ENCODE measurements around the gene KYAT1.

KYAT1 gene

GRCh38 chr9:128901822-128902221 is 20.1 kb upstream of the KYAT1 start:
- Histone ChIP-seq H3K36me3 (replicated peaks) (no peaks in the 10 kb centered on the region), H3K9me3 (no peaks in the 10 kb centered on the region), H3K27me3 (ENCODE audit: low read depth) (no peaks in the 10 kb centered on the region), H3K4me1 (no peaks in the 10 kb centered on the region), H3K4me3 (no peak overlapping the region)
- no peak for DNase-seq (ENCODE audit: low spot score in 2 of 2)
- in situ Hi-C loops (cut with MboI; ENCODE audit: low sequenced_read_pairs): no loop called here

GRCh38 chr9:128901379-128901778 is 19.6 kb upstream of the KYAT1 start:
- DNase-seq (ENCODE audit: low spot score in 2 of 2): no peak
- Histone ChIP-seq H3K36me3 (replicated peaks) (no peaks in the 10 kb centered on the region), H3K4me1 (no peaks in the 10 kb centered on the region), H3K4me3 (no peak overlapping the region), H3K9me3 (no peaks in the 10 kb centered on the region), H3K27me3 (ENCODE audit: low read depth) (no peaks in the 10 kb centered on the region)
- in situ Hi-C loops (cut with MboI; ENCODE audit: low sequenced_read_pairs): no loop called here

GRCh38 chr9:128899566-128900322 is 18.0 kb upstream of the KYAT1 start:
- Histone ChIP-seq H3K4me3 (no peak overlapping the region), H3K27me3 (ENCODE audit: low read depth) (no peaks in the 10 kb centered on the region), H3K4me1 (no peaks in the 10 kb centered on the region), H3K36me3 (replicated peaks) (no peaks in the 10 kb centered on the region; the same call in 1 of the 2 replicates), H3K9me3 (no peaks in the 10 kb centered on the region)
- no peak for DNase-seq (ENCODE audit: low spot score in 2 of 2)
- in situ Hi-C loops (cut with MboI; ENCODE audit: low sequenced_read_pairs): no loop called here

GRCh38 chr9:128898845-128899565 is 17.3 kb upstream of the KYAT1 start:
- Histone ChIP-seq H3K36me3 (replicated peaks) (no peaks in the 10 kb centered on the region; the same call in 1 of the 2 replicates), H3K27me3 (ENCODE audit: low read depth) (no peaks in the 10 kb centered on the region), H3K9me3 (no peaks in the 10 kb centered on the region), H3K4me3 (no peak overlapping the region), H3K4me1 (no peaks in the 10 kb centered on the region)
- in situ Hi-C loops (cut with MboI; ENCODE audit: low sequenced_read_pairs): no loop called here
- no peak for DNase-seq (ENCODE audit: low spot score in 2 of 2)

GRCh38 chr9:128898382-128898781 is 16.6 kb upstream of the KYAT1 start:
- Histone ChIP-seq H3K4me3 (no peak overlapping the region), H3K36me3 (replicated peaks) (no peaks in the 10 kb centered on the region; the same call in 1 of the 2 replicates), H3K27me3 (ENCODE audit: low read depth) (no peaks in the 10 kb centered on the region), H3K4me1 (no peaks in the 10 kb centered on the region), H3K9me3 (no peaks in the 10 kb centered on the region)
- DNase-seq (ENCODE audit: low spot score in 2 of 2): no peak
- in situ Hi-C loops (cut with MboI; ENCODE audit: low sequenced_read_pairs): no loop called here

- in situ Hi-C loops (cut with MboI; ENCODE audit: low sequenced_read_pairs): no loop called here
- Histone ChIP-seq H3K9me3 (no peaks in the 10 kb centered on the region), H3K36me3 (replicated peaks) (peaks cover 10% of the 10 kb centered on the region), H3K4me1 (no peaks in the 10 kb centered on the region), H3K27me3 (ENCODE audit: low read depth) (no peaks in the 10 kb centered on the region), H3K4me3 (no peak overlapping the region)
- DNase-seq (ENCODE audit: low spot score in 2 of 2): no peak
Measured at GRCh38 chr9:128895556-128895955, 13.8 kb upstream of the KYAT1 start.

- in situ Hi-C loops (cut with MboI; ENCODE audit: low sequenced_read_pairs): no loop called here
- no peak overlapping the region for H3K4me3 ChIP-seq
- H3K27me3 ChIP-seq (ENCODE audit: low read depth): no peaks in the 10 kb centered on the region
- DNase-seq (ENCODE audit: low spot score in 2 of 2): no peak
- H3K36me3 ChIP-seq (replicated peaks): peaks cover 10% of the 10 kb centered on the region
- H3K4me1 ChIP-seq: no peaks in the 10 kb centered on the region
- no peaks in the 10 kb centered on the region for H3K9me3 ChIP-seq
Measured at GRCh38 chr9:128894764-128895163, 13.0 kb upstream of the KYAT1 start.

GRCh38 chr9:128893354-128893753 is 11.6 kb upstream of the KYAT1 start:
- no peak for DNase-seq (ENCODE audit: low spot score in 2 of 2)
- peaks cover 16% of the 10 kb centered on the region for H3K36me3 ChIP-seq (replicated peaks)
- no peaks in the 10 kb centered on the region for H3K9me3 ChIP-seq
- no peak overlapping the region for H3K4me3 ChIP-seq
- H3K27me3 ChIP-seq (ENCODE audit: low read depth): no peaks in the 10 kb centered on the region
- H3K4me1 ChIP-seq: no peaks in the 10 kb centered on the region
- in situ Hi-C loops (cut with MboI; ENCODE audit: low sequenced_read_pairs): no loop called here

GRCh38 chr9:128892221-128892921 is 10.6 kb upstream of the KYAT1 start:
- no peak overlapping the region for H3K4me3 ChIP-seq
- no peaks in the 10 kb centered on the region for H3K9me3 ChIP-seq
- H3K36me3 ChIP-seq (replicated peaks): peaks cover 16% of the 10 kb centered on the region
- no peaks in the 10 kb centered on the region for H3K4me1 ChIP-seq
- in situ Hi-C loops (cut with MboI; ENCODE audit: low sequenced_read_pairs): no loop called here
- H3K27me3 ChIP-seq (ENCODE audit: low read depth): no peaks in the 10 kb centered on the region
- DNase-seq (ENCODE audit: low spot score in 2 of 2): no peak

GRCh38 chr9:128891321-128892220 is 9.8 kb upstream of the KYAT1 start:
- Histone ChIP-seq H3K4me1 (no peaks in the 10 kb centered on the region), H3K4me3 (no peak overlapping the region), H3K27me3 (ENCODE audit: low read depth) (no peaks in the 10 kb centered on the region), H3K36me3 (replicated peaks) (peaks cover 19% of the 10 kb centered on the region), H3K9me3 (no peaks in the 10 kb centered on the region)
- in situ Hi-C loops (cut with MboI; ENCODE audit: low sequenced_read_pairs): no loop called here
- DNase-seq (ENCODE audit: low spot score in 2 of 2): no peak

GRCh38 chr9:128887914-128888350 is 6.2 kb upstream of the KYAT1 start:
- no peaks in the 10 kb centered on the region for H3K9me3 ChIP-seq
- peaks cover 22% of the 10 kb centered on the region for H3K36me3 ChIP-seq (replicated peaks)
- no peak overlapping the region for H3K4me3 ChIP-seq
- in situ Hi-C loops (cut with MboI; ENCODE audit: low sequenced_read_pairs): no loop called here
- H3K27me3 ChIP-seq (ENCODE audit: low read depth): no peaks in the 10 kb centered on the region
- H3K4me1 ChIP-seq: peaks cover 3% of the 10 kb centered on the region; the same call in 1 of the 2 replicates
- DNase-seq (ENCODE audit: low spot score in 2 of 2): no peak

- no peak overlapping the region for H3K4me3 ChIP-seq
- H3K27me3 ChIP-seq (ENCODE audit: low read depth): no peaks in the 10 kb centered on the region
- no peaks in the 10 kb centered on the region for H3K9me3 ChIP-seq
- in situ Hi-C loops (cut with MboI; ENCODE audit: low sequenced_read_pairs): no loop called here
- H3K4me1 ChIP-seq: peaks cover 3% of the 10 kb centered on the region; the same call in 1 of the 2 replicates
- H3K36me3 ChIP-seq (replicated peaks): peaks cover 17% of the 10 kb centered on the region; the same call in 1 of the 2 replicates
- DNase-seq (ENCODE audit: low spot score in 2 of 2): no peak
Measured at GRCh38 chr9:128887049-128887448, 5.3 kb upstream of the KYAT1 start.

All from HAP-1 (cell line).